Mesendoderm (in vitro differentiated cells): ENCODE results near the gene SOCS4.

Source experiments
- DNase-seq: peaks from one replicate; pipeline ENCODE4 v3.0.0; 2013
- H2AK5ac ChIP-seq: 2 replicates; pipeline ENCODE4 v1.6.1; 2013; ENCODE audit warnings: low read length, inconsistent platforms
- H2BK120ac ChIP-seq: 2 replicates; pipeline ENCODE4 v1.6.1; 2013; ENCODE audit warnings: low read depth, mild to moderate bottlenecking, low read length, moderate library complexity, mixed read lengths
- H2BK15ac ChIP-seq: replicated peaks from 2 replicates; pipeline ENCODE4 v1.6.1; 2013; ENCODE audit warnings: low read depth, mild to moderate bottlenecking, moderate library complexity
- H2BK5ac ChIP-seq: 2 replicates; pipeline ENCODE4 v1.6.1; 2013; ENCODE audit warnings: low read length, inconsistent platforms
- H3K18ac ChIP-seq: 2 replicates; pipeline ENCODE4 v1.6.1; 2013; ENCODE audit warnings: mild to moderate bottlenecking, low read length, mixed read lengths
- H3K23ac ChIP-seq: one replicate; pipeline ENCODE4 v1.6.1; 2013; ENCODE audit warnings: low read length
- H3K27ac ChIP-seq: 2 replicates; pipeline ENCODE4 v1.5.1; 2013; ENCODE audit warnings: low read depth, mild to moderate bottlenecking, inconsistent platforms, low read length, moderate library complexity
- H3K27me3 ChIP-seq: 2 replicates; pipeline ENCODE4 v1.6.1; 2013; ENCODE audit warnings: low read length, control low read depth, mild to moderate bottlenecking, inconsistent platforms; ENCODE audit not compliant: insufficient read depth, poor library complexity
- H3K36me3 ChIP-seq: 2 replicates; pipeline ENCODE4 v1.6.1; 2013; ENCODE audit warnings: low read length, inconsistent platforms; ENCODE audit not compliant: control insufficient read depth, insufficient read depth
- H3K4ac ChIP-seq: one replicate; pipeline ENCODE4 v1.6.1; 2013; ENCODE audit warnings: low read depth, mild to moderate bottlenecking, low read length, moderate library complexity
- H3K4me1 ChIP-seq: 2 replicates; pipeline ENCODE4 v1.6.1; 2013; ENCODE audit warnings: low read depth, low read length, inconsistent platforms; ENCODE audit not compliant: control insufficient read depth
- H3K4me2 ChIP-seq: 2 replicates; pipeline ENCODE4 v1.6.1; 2013; ENCODE audit warnings: low read length
- H3K4me3 ChIP-seq: 2 replicates; pipeline ENCODE4 v1.5.1; 2013; ENCODE audit warnings: mild to moderate bottlenecking, low read length
- H3K56ac ChIP-seq: one replicate; pipeline ENCODE4 v1.6.1; 2013; ENCODE audit warnings: low read length
- H3K79me1 ChIP-seq: 2 replicates; pipeline ENCODE4 v1.6.1; 2013; ENCODE audit warnings: low read length, inconsistent platforms
- H3K79me2 ChIP-seq: 2 replicates; pipeline ENCODE4 v1.6.1; 2013; ENCODE audit warnings: mild to moderate bottlenecking, low read length; ENCODE audit not compliant: control insufficient read depth, insufficient read depth
- H3K9ac ChIP-seq: 2 replicates; pipeline ENCODE4 v1.6.1; 2013; ENCODE audit warnings: low read length, inconsistent platforms
- H4K5ac ChIP-seq: one replicate; pipeline ENCODE4 v1.6.1; 2013; ENCODE audit warnings: low read length
- H4K8ac ChIP-seq: one replicate; pipeline ENCODE4 v1.6.1; 2013; ENCODE audit warnings: low read depth, mild to moderate bottlenecking, control low read depth, low read length, moderate library complexity
- WGBS: extraction: QIAGEN DNeasy Blood & Tissue Kit; methylation state at CpG from one replicate; pipeline ENCODE4 v1.1.7; 2013; ENCODE audit warnings: low lambda C conversion rate, missing lambda C conversion rate; ENCODE audit not compliant: insufficient coverage; ENCODE audit errors: extremely low coverage; 5-methylcytosine and 5-hydroxymethylcytosine counted together

SOCS4 gene

GRCh38 chr14:55045087-55045486 is 18.1 kb downstream of the SOCS4 start:
- Histone ChIP-seq H3K18ac (no peak overlapping the region), H3K27ac (no peak overlapping the region), H3K27me3 (no peaks in the 10 kb centered on the region), H3K4me3 (no peak overlapping the region), H2BK5ac (no peak overlapping the region), H3K79me2 (no peaks in the 10 kb centered on the region), H2BK120ac (no peak overlapping the region), H2BK15ac (no peak overlapping the region), H3K9ac (no peak overlapping the region), H3K56ac (no peak overlapping the region), H2AK5ac (no peak overlapping the region), H4K5ac (no peak overlapping the region), H3K4me1 (no peaks in the 10 kb centered on the region), H3K23ac (no peak overlapping the region), H3K4ac (no peak overlapping the region), H3K36me3 (peaks cover 6% of the 10 kb centered on the region), H3K79me1 (peaks cover 4% of the 10 kb centered on the region), H4K8ac (no peak overlapping the region), H3K4me2 (no peak overlapping the region)
- DNase-seq, result no peak

- Histone ChIP-seq H2BK15ac (no peak overlapping the region), H3K56ac (no peak overlapping the region), H3K4ac (no peak overlapping the region), H3K23ac (no peak overlapping the region), H3K9ac (no peak overlapping the region), H3K4me2 (no peak overlapping the region), H2BK5ac (no peak overlapping the region), H3K27me3 (no peaks in the 10 kb centered on the region), H3K4me1 (no peaks in the 10 kb centered on the region), H3K4me3 (no peak overlapping the region), H4K5ac (no peak overlapping the region), H3K79me2 (peaks cover 7% of the 10 kb centered on the region), H3K18ac (no peak overlapping the region), H2BK120ac (no peak overlapping the region), H3K27ac (no peak overlapping the region), H3K79me1 (peaks cover 4% of the 10 kb centered on the region), H4K8ac (no peak overlapping the region), H3K36me3 (peaks cover 6% of the 10 kb centered on the region), H2AK5ac (no peak overlapping the region)
- no CpG with 5 or more reads among the region's 5 CpGs for WGBS
- DNase-seq, result no peak
Measured at GRCh38 chr14:55047301-55048053, 20.4 kb downstream of the SOCS4 start.

GRCh38 chr14:55048900-55049436 is 21.9 kb downstream of the SOCS4 start:
- Histone ChIP-seq H3K36me3 (peaks cover under 1% of the 10 kb centered on the region), H2BK120ac (no peak overlapping the region), H3K4ac (no peak overlapping the region), H3K9ac (no peak overlapping the region), H2BK15ac (no peak overlapping the region), H2AK5ac (no peak overlapping the region), H3K23ac (no peak overlapping the region), H3K27ac (no peak overlapping the region), H3K4me2 (no peak overlapping the region), H3K79me2 (peaks cover 21% of the 10 kb centered on the region), H3K4me3 (no peak overlapping the region), H2BK5ac (no peak overlapping the region), H3K27me3 (no peaks in the 10 kb centered on the region), H3K4me1 (no peaks in the 10 kb centered on the region), H3K79me1 (peaks cover under 1% of the 10 kb centered on the region), H4K5ac (no peak overlapping the region), H3K18ac (no peak overlapping the region), H4K8ac (no peak overlapping the region), H3K56ac (no peak overlapping the region)
- no peak for DNase-seq
- WGBS, result no CpG with 5 or more reads among the region's 2 CpGs

GRCh38 chr14:55051165-55051422 is 24.1 kb downstream of the SOCS4 start:
- H3K4me1 ChIP-seq, result no peaks in the 10 kb centered on the region
- no peak overlapping the region for H2BK120ac ChIP-seq
- no peak overlapping the region for H4K5ac ChIP-seq
- no peak overlapping the region for H3K4ac ChIP-seq
- H3K4me2 ChIP-seq, result peak overlapping the region; percentile 1
- WGBS, result no CpG with 5 or more reads among the region's 10 CpGs
- no peak overlapping the region for H4K8ac ChIP-seq
- H3K79me2 ChIP-seq, result peaks cover 39% of the 10 kb centered on the region
- H3K18ac ChIP-seq, result peak overlapping the region; percentile 78
- H2BK5ac ChIP-seq, result no peak overlapping the region
- H3K23ac ChIP-seq, result no peak overlapping the region
- DNase-seq, result no peak
- peak overlapping the region; percentile 44 for H3K9ac ChIP-seq
- H3K79me1 ChIP-seq, result no peaks in the 10 kb centered on the region
- no peak overlapping the region for H2AK5ac ChIP-seq
- no peak overlapping the region for H2BK15ac ChIP-seq
- peak overlapping the region; percentile 69 for H3K27ac ChIP-seq
- H3K27me3 ChIP-seq, result no peaks in the 10 kb centered on the region
- peak overlapping the region; percentile 47 for H3K56ac ChIP-seq
- no peak overlapping the region for H3K4me3 ChIP-seq
- H3K36me3 ChIP-seq, result no peaks in the 10 kb centered on the region

GRCh38 chr14:55051423-55052268 is 24.6 kb downstream of the SOCS4 start, which contains the start of gene MAPK1IP1L:
Gene MAPK1IP1L (plus strand): TSS chr14:55051647. CDS start chr14:55061684, 10,037 bp downstream.
- H3K4me1 ChIP-seq, result no peaks in the 10 kb centered on the region
- WGBS, result no CpG with 5 or more reads among the region's 98 CpGs
- peak; percentile 97 for DNase-seq

More at GRCh38 chr14:55051423-55052268, 24.6 kb downstream of the SOCS4 start, which contains the start of gene MAPK1IP1L:
- H3K56ac ChIP-seq, result peak within 1 kb of the TSS; percentile 100
- peak within 1 kb of the TSS; percentile 78 for H3K18ac ChIP-seq
- H3K4me3 ChIP-seq, result peak within 1 kb of the TSS; percentile 98
- no peaks in the 10 kb centered on the region for H3K79me1 ChIP-seq
- peak within 1 kb of the TSS; percentile 98 for H2BK5ac ChIP-seq
- H3K23ac ChIP-seq, result peak within 1 kb of the TSS; percentile 100
- H3K27me3 ChIP-seq, result no peaks in the 10 kb centered on the region
- peak within 1 kb of the TSS; percentile 88 for H3K4ac ChIP-seq
- no peaks in the 10 kb centered on the region for H3K36me3 ChIP-seq
- peak within 1 kb of the TSS; percentile 65 for H3K4me2 ChIP-seq
- H2AK5ac ChIP-seq, result peak within 1 kb of the TSS; percentile 20
- H3K27ac ChIP-seq, result peak within 1 kb of the TSS; percentile 93
- H2BK15ac ChIP-seq, result no peak within 1 kb of the TSS
- H2BK120ac ChIP-seq, result peak within 1 kb of the TSS; percentile 97
- H4K8ac ChIP-seq, result no peak within 1 kb of the TSS
- H4K5ac ChIP-seq, result peak within 1 kb of the TSS; percentile 56
- H3K79me2 ChIP-seq, result peaks cover 43% of the 10 kb centered on the region
- H3K9ac ChIP-seq, result peak within 1 kb of the TSS; percentile 100
